ENCODE data around the gene C15orf40.

C15orf40 gene

GRCh38 chr15:82969353-82969752 lies 42.1 kb downstream of the C15orf40 start:
- Histone ChIP-seq H3K9me3 (ENCODE audit: control insufficient read depth, low read length) (no peaks in the 10 kb centered on the region), H3K36me3 (ENCODE audit: control insufficient read depth, insufficient read depth, low read length, severe bottlenecking) (no peaks in the 10 kb centered on the region), H3K9ac (ENCODE audit: low read length) (no peak overlapping the region), H3K4me1 (ENCODE audit: control insufficient read depth, insufficient read depth, low read length) (no peaks in the 10 kb centered on the region), H3K4me3 (ENCODE audit: low read length) (no peak overlapping the region), H3K27me3 (replicated peaks; ENCODE audit: control insufficient read depth, insufficient read depth, low read length) (no peaks in the 10 kb centered on the region)
- no peak for DNase-seq (ENCODE audit: low read depth)

GRCh38 chr15:82968066-82968465 lies 43.4 kb downstream of the C15orf40 start:
- DNase-seq (ENCODE audit: low read depth), result no peak
- Histone ChIP-seq H3K9ac (ENCODE audit: low read length) (no peak overlapping the region), H3K4me3 (ENCODE audit: low read length) (no peak overlapping the region)

GRCh38 chr15:82966671-82967071 lies 44.8 kb downstream of the C15orf40 start:
- no peak for DNase-seq (ENCODE audit: low read depth)
- Histone ChIP-seq H3K4me1 (ENCODE audit: control insufficient read depth, insufficient read depth, low read length) (peaks cover 9% of the 10 kb centered on the region), H3K4me3 (ENCODE audit: low read length) (no peak overlapping the region), H3K9ac (ENCODE audit: low read length) (no peak overlapping the region), H3K9me3 (ENCODE audit: control insufficient read depth, low read length) (no peaks in the 10 kb centered on the region), H3K27me3 (replicated peaks; ENCODE audit: control insufficient read depth, insufficient read depth, low read length) (no peaks in the 10 kb centered on the region), H3K36me3 (ENCODE audit: control insufficient read depth, insufficient read depth, low read length, severe bottlenecking) (no peaks in the 10 kb centered on the region)

More at GRCh38 chr15:82968066-82968465, 43.4 kb downstream of the C15orf40 start:
- H3K4me1 ChIP-seq (ENCODE audit: control insufficient read depth, insufficient read depth, low read length), result peaks cover 7% of the 10 kb centered on the region
- H3K9me3 ChIP-seq (ENCODE audit: control insufficient read depth, low read length), result no peaks in the 10 kb centered on the region
- H3K36me3 ChIP-seq (ENCODE audit: control insufficient read depth, insufficient read depth, low read length, severe bottlenecking), result no peaks in the 10 kb centered on the region
- no peaks in the 10 kb centered on the region for H3K27me3 ChIP-seq (replicated peaks; ENCODE audit: control insufficient read depth, insufficient read depth, low read length)

- Histone ChIP-seq H3K9ac (ENCODE audit: low read length) (no peak overlapping the region), H3K4me1 (ENCODE audit: control insufficient read depth, insufficient read depth, low read length) (peaks cover 9% of the 10 kb centered on the region), H3K27me3 (replicated peaks; ENCODE audit: control insufficient read depth, insufficient read depth, low read length) (no peaks in the 10 kb centered on the region), H3K4me3 (ENCODE audit: low read length) (no peak overlapping the region), H3K36me3 (ENCODE audit: control insufficient read depth, insufficient read depth, low read length, severe bottlenecking) (no peaks in the 10 kb centered on the region), H3K9me3 (ENCODE audit: control insufficient read depth, low read length) (no peaks in the 10 kb centered on the region)
- no peak for DNase-seq (ENCODE audit: low read depth)
Observed at GRCh38 chr15:82964890-82965289, 46.5 kb downstream of the C15orf40 start.

- H3K27me3 ChIP-seq (replicated peaks; ENCODE audit: control insufficient read depth, insufficient read depth, low read length), result no peaks in the 10 kb centered on the region
- no peak overlapping the region for H3K4me3 ChIP-seq (ENCODE audit: low read length)
- H3K9ac ChIP-seq (ENCODE audit: low read length), result no peak overlapping the region
- no peaks in the 10 kb centered on the region for H3K36me3 ChIP-seq (ENCODE audit: control insufficient read depth, insufficient read depth, low read length, severe bottlenecking)
- H3K4me1 ChIP-seq (ENCODE audit: control insufficient read depth, insufficient read depth, low read length), result peaks cover 9% of the 10 kb centered on the region
- DNase-seq (ENCODE audit: low read depth), result no peak
- no peaks in the 10 kb centered on the region for H3K9me3 ChIP-seq (ENCODE audit: control insufficient read depth, low read length)
Observed at GRCh38 chr15:82963471-82964341, 47.7 kb downstream of the C15orf40 start.

- Histone ChIP-seq H3K4me1 (ENCODE audit: control insufficient read depth, insufficient read depth, low read length) (peaks cover 9% of the 10 kb centered on the region), H3K4me3 (ENCODE audit: low read length) (no peak overlapping the region), H3K9ac (ENCODE audit: low read length) (no peak overlapping the region), H3K36me3 (ENCODE audit: control insufficient read depth, insufficient read depth, low read length, severe bottlenecking) (no peaks in the 10 kb centered on the region), H3K27me3 (replicated peaks; ENCODE audit: control insufficient read depth, insufficient read depth, low read length) (no peaks in the 10 kb centered on the region), H3K9me3 (ENCODE audit: control insufficient read depth, low read length) (no peaks in the 10 kb centered on the region)
- no peak for DNase-seq (ENCODE audit: low read depth)
Observed at GRCh38 chr15:82960766-82961165, 50.7 kb downstream of the C15orf40 start.

- H3K36me3 ChIP-seq (ENCODE audit: control insufficient read depth, insufficient read depth, low read length, severe bottlenecking), result no peaks in the 10 kb centered on the region
- H3K4me3 ChIP-seq (ENCODE audit: low read length), result no peak overlapping the region
- DNase-seq (ENCODE audit: low read depth), result no peak
- H3K9ac ChIP-seq (ENCODE audit: low read length), result no peak overlapping the region
- no peaks in the 10 kb centered on the region for H3K27me3 ChIP-seq (replicated peaks; ENCODE audit: control insufficient read depth, insufficient read depth, low read length)
- no peaks in the 10 kb centered on the region for H3K9me3 ChIP-seq (ENCODE audit: control insufficient read depth, low read length)
- peaks cover 9% of the 10 kb centered on the region for H3K4me1 ChIP-seq (ENCODE audit: control insufficient read depth, insufficient read depth, low read length)
Observed at GRCh38 chr15:82959423-82959822, 52.0 kb downstream of the C15orf40 start.

GRCh38 chr15:82958638-82959037 lies 52.8 kb downstream of the C15orf40 start:
- H3K4me1 ChIP-seq (ENCODE audit: control insufficient read depth, insufficient read depth, low read length), result peaks cover 6% of the 10 kb centered on the region
- H3K27me3 ChIP-seq (replicated peaks; ENCODE audit: control insufficient read depth, insufficient read depth, low read length), result no peaks in the 10 kb centered on the region
- no peaks in the 10 kb centered on the region for H3K9me3 ChIP-seq (ENCODE audit: control insufficient read depth, low read length)
- no peak overlapping the region for H3K9ac ChIP-seq (ENCODE audit: low read length)
- H3K4me3 ChIP-seq (ENCODE audit: low read length), result no peak overlapping the region
- no peak for DNase-seq (ENCODE audit: low read depth)
- no peaks in the 10 kb centered on the region for H3K36me3 ChIP-seq (ENCODE audit: control insufficient read depth, insufficient read depth, low read length, severe bottlenecking)

- peak; percentile 59 for DNase-seq (ENCODE audit: low read depth)
- no peaks in the 10 kb centered on the region for H3K36me3 ChIP-seq (ENCODE audit: control insufficient read depth, insufficient read depth, low read length, severe bottlenecking)
- H3K4me1 ChIP-seq (ENCODE audit: control insufficient read depth, insufficient read depth, low read length), result no peaks in the 10 kb centered on the region
- H3K27me3 ChIP-seq (replicated peaks; ENCODE audit: control insufficient read depth, insufficient read depth, low read length), result peaks cover 20% of the 10 kb centered on the region
- H3K4me3 ChIP-seq (ENCODE audit: low read length), result peak within 1 kb of the TSS; percentile 74
- no peaks in the 10 kb centered on the region for H3K9me3 ChIP-seq (ENCODE audit: control insufficient read depth, low read length)
- H3K9ac ChIP-seq (ENCODE audit: low read length), result peak within 1 kb of the TSS; percentile 56
Observed at GRCh38 chr15:82952158-82953081, 59.0 kb downstream of the C15orf40 start, which contains the start of gene HOMER2. TSS of gene HOMER2 (minus strand) at chr15:82952720. CDS start at chr15:82952535, 185 bp downstream.

- no peaks in the 10 kb centered on the region for H3K9me3 ChIP-seq (ENCODE audit: control insufficient read depth, low read length)
- no peaks in the 10 kb centered on the region for H3K36me3 ChIP-seq (ENCODE audit: control insufficient read depth, insufficient read depth, low read length, severe bottlenecking)
- H3K4me1 ChIP-seq (ENCODE audit: control insufficient read depth, insufficient read depth, low read length), result no peaks in the 10 kb centered on the region
- H3K9ac ChIP-seq (ENCODE audit: low read length), result peak overlapping the region; percentile 56
- H3K27me3 ChIP-seq (replicated peaks; ENCODE audit: control insufficient read depth, insufficient read depth, low read length), result peaks cover 20% of the 10 kb centered on the region
- DNase-seq (ENCODE audit: low read depth), result no peak
- peak overlapping the region; percentile 74 for H3K4me3 ChIP-seq (ENCODE audit: low read length)
Observed at GRCh38 chr15:82951472-82952157, 59.8 kb downstream of the C15orf40 start.
